Measurements from ENCODE around the gene PPP2R2D.

The PPP2R2D gene

DNA sequence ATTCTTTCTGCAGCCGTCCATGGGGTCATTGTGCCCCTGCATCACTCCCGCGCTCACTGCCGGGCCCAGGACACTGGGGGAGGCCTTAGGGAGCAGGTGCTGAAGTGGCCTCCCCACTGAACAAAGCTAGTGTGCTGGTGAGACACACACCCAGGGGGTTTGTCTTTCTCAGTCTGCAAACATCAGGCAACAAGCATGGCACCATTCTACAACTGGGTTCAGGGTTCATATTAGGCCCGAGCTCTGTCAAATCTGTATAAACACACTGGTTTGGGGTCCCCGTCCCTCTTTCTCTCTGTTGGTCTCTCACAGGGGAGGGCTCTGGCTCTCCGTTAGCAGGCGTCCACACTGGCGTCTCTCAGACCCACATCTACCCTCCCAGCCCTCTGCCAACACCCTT lies 11.1 kb upstream of the PPP2R2D start:
- no peak for DNase-seq (ENCODE audit: low read depth in 2 of 2)

DNA sequence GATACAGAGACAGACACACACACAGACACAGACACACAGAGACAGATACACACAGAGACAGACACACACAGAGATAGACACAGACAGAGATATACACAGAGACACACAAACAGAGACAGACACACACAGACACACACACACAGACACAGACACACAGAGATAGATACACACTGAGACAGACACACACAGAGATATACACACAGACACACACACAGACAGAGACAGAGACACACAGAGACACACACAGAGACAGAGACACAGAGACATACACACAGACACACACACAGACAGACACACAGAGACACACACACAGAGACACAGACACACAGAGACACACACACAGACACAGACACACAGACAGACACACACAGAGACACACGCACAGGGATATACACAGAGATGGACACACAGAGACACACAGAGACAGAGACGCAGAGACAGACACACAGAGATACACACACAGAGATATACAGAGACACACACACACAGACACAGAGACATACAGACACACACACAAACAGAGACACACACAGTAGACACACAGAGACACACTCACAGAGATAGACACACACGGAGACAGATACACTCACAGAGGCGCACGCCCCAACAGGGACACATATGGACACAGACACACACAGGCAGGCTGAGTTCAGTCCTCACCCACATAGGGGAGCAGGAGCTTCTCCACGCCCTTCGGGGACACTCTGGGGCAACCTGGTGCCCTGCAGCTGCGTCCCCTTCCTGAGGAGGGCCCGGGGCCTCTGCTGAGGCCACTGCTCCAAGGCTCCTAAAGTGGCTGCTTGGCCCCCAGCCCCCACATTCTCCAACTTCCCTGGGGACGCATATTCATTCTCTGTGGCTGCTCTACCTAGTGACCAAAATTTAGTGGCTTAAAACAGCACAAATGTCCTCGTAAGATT lies 10.3 kb upstream of the PPP2R2D start:
- DNase-seq (ENCODE audit: low read depth in 2 of 2) = no peak

DNA sequence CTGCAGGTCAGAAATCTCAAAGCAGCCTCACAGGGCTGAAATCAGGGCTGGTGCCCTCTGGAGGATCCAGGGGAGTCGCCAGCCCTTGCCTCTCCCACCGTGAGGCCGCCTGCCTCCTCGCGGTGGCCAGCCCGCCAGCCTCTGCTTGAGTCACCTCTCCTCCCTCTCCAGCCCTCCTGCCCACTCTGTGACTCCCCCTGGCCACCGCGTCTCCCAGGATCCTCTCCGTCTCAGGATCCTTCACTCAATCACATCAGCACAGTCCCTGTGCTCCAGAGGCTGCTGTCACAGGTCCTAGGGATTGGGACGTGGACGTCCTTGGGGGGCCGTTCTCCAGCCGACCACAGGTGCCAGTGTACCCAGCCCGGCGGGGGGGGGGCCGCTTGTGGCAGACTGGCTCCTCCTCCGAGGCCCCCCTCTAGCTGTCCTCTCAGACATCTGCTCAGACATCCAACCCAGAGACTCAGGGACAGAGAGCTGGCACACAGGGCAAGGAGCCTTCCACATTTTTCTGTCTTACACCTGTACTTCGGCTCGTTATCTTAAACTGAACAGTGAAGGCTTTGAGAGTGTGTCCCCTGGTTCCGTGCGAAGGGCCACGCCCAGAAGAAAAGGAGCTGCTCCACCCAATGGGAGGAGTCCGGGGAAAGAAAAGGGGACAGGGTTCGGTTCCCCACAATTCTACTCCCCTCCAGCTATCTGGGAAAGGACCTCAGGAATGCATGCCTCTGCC lies 9.4 kb upstream of the PPP2R2D start:
- DNase-seq (ENCODE audit: low read depth in 2 of 2) = no peak

DNA sequence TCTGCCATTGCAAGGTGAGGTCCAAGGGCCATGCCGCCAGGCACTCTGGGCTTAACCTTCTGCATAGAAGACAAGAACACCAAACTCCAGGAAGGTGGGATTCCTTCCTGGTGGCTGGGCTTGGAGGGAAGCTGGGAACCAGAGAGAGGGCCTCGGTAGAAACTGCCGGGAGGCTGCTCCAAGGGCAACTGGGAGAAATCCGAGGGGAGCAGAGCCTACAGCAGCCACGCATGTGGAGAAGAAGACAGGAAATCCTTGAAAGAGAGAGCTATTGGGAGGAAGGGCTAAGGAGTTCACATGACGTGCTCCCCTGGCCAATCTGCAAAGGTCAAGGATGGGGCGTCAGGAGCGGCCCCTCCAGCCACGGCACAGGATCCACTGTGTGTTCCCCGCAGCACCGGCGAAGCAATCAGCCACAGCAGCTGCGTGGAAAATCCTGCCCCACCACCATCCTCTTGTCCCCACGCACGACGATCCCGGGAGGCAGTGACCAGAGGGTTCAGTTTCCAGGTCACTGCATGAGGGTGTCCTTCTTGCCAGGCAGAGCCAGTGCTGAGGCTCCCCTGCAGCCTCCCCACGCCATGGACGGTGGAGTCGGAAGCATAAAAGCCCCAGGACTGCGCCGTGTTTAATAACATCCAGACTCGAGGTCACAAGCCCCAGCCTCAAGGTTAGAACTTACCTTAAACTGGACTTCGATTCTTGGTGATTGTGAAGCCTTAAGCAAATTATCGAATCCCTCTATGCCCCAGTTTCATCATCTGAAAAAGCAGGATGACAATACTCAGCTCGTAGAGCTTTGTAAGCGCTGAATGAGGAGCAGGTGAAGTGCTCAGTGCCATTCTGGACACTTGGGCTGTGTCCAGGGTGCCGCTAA lies 8.6 kb upstream of the PPP2R2D start:
- DNase-seq (ENCODE audit: low read depth in 2 of 2) = no peak

DNA sequence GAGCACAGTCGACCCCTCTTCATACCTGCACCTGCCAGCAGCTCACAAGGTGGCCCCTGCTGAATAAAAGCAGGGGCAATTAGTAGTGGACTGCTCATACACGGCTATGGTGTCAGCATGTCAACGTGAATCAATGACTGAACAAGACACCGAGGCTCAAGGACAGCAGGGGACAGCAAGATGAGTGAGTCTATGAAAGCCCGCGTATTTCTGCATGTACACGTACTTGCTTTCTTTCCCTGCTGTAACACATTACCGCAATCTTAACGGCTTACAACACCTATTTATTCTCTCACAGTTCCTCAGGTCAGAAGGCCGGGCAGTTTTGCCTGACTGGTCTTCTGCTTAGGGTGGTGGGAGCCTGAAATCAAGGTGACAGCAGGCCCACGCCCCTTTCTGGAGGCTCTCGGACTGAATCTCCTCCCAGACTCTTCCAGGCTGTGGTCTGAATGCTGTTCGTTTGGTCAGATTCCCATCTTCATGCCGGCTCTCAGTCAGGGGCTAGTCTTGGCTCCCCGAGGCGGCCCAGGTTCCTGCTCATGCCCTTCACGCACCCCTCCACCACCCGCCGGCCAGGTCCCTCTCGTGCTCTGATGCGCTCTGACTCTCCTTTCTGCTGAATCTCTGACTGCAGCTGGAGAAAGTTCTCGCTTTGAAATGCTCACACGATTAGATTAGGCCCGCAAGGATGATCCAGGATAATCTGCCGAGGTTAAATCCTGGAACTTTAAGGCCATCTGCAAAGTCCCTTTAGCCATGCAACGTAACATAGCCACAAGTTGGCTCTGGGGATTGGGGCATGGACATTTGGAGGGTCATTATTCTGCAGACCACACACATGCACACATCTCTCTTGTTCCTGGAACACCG lies 7.8 kb upstream of the PPP2R2D start:
- DNase-seq (ENCODE audit: low read depth in 2 of 2) = no peak

DNA sequence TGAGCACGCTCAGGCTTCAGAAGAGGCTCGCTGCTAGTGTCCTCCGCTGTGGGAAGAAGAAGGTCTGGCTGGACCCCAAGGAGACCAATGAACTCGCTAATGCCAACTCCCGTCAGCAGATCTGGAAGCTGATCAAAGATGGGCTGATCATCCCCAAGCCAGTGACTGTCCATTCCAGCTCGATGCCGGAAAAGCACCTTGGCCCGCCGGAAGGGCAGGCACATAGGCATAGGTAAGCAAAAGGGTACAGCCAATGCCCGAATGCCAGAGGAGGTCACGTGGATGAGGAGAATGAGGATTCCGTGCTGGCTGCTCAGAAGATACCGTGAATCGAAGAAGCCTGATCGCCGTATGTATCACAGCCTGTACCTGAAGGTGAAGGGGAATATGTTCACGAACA lies 5.7 kb upstream of the PPP2R2D start:
- no peak for DNase-seq (ENCODE audit: low read depth in 2 of 2)

DNA sequence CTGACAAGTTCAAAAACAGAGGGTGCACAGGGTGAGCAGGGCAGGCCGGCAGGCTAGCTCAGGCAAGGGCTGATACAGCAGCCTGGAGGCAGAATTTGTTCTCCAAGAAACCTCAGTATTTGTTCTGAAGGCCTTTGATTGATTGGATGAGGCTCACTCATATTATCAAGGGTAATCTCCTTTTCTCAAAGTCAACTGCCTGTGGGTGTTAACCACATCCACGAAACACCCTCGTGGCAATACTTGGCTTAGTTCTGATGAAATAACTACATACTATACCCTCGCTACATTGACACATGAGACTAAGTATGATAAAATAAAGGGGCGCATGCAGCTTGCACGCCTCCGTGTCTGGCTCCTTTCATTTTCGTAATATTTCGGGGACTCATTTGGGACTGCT lies 4.4 kb upstream of the PPP2R2D start:
- DNase-seq (ENCODE audit: low read depth in 2 of 2) = no peak

DNA sequence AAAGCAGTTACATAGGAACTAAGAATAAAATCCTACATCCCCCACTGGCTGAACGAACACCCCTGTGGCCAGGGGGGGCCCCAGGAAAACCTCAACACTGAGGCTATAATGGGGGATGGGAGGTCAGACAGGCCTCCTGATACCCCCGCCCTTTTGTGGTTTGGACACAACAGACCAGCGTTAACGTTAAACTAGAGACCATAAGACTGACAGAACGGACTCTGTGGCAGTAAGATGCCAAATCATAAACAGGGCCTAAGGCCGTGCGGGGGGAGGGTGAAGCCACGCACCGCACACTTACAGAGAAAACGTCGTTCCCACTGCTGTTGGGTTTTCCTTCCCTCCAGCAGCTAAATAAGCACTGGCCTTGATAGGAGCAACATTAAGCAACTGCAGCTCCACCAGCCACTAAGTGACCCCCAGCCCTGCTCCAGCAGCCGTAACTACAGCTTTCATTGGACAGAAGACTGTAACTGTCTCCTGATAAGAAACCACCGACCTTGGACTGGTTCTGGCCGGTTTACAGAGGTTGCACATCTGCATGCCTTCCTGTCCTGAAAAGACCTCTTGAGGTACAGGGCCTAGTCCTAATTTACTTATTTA lies 3.4 kb upstream of the PPP2R2D start:
- no peak for DNase-seq (ENCODE audit: low read depth in 2 of 2)

DNA sequence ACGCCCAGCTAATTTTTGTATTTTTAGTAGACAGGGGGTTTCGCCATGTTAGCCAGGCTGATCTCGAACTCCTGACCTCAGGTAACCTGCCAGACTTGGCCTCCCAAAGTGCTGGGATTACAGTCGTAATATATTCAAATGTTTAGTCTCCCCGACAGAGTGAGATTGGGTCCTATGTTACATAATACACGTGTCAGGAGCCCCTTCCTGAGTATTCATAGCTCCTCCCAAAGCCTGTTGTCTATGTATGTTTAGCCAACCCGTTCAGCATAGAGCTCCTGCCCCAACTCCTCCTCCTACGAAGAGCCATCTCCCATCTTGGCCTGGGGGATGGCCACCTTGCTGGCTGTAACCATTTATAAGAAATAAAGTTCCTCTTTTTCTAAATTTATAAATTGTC lies 2.7 kb upstream of the PPP2R2D start:
- no peak for DNase-seq (ENCODE audit: low read depth in 2 of 2)

DNA sequence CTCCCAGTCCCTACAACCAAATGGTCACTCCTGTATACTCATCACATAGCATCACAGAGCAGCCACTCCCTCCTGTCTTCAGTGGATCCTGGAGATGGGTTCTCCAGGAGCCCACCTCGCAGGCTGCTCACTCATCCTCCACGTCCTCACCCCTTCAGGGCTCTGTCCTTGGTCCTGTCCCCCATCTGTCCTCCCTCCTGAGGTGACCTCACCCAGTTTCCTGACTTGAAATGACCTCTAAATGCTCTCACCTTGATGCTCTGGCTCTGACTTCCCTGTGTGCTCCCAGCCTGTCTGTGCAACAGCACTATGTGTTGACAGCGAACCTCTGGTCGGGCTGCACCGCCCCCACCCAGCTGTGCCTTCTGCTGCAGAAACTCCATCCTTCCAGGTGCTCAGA lies 2.1 kb upstream of the PPP2R2D start:
- DNase-seq (ENCODE audit: low read depth in 2 of 2) = no peak

DNA sequence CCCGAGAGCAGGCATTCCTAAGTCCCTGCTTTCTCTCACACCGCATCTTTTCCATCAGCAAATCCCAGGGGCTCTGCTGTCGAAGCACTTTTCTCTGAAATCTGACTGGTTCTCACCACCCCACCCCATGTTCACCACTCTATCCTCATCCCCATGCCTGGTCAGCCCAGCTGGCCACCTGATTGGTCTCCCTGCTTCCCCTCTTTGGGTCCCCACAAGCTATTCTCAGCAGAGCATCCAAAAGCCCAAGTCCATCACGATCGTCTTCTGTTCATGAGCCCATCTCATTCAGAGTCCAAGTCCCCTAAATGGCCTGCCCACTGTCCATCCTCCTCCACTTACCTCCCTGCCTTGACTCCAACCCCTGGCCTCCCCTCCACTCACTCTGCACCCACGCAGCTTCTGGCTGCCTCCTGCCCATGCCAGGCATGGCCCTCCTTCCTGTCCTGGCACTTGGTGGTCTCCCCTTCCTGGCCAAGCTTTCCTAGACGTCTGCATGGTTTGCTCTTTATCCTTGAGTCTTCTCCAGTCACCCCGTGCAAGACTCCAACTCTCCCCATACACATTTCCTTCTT lies 1.6 kb upstream of the PPP2R2D start:
- no peak for DNase-seq (ENCODE audit: low read depth in 2 of 2)

DNA sequence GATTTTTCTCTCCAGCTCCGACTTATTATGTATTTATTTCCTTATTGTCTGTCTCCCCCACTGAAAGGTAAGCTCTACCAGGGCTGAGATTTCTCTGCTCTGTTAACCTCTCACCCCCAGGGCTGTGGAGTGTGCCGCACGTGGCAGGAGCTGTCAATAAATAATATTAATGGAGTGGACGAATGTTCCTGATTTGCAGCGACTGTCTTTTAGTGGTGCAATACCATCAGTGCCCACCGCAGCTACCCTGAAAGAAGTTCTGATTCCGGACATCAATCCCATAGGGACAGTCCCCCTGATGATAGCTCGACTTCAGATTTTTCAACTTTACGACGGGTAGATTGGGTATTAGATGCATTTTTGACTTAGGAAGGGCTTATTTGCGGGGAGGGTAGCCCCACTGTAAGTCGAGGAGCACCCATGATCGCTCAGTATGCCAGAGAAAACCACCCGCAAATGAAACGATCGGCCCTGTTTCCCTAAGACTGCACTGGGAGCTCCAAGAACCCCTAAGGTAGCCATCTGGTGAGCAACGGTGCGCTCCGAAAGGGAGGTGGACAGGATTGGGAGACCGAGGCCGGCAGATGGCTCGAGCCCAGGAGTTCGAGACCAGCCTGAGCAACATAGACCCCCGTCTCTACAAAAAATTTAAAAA lies 986 bp upstream of the PPP2R2D start:
- DNase-seq (ENCODE audit: low read depth in 2 of 2) = no peak

DNA sequence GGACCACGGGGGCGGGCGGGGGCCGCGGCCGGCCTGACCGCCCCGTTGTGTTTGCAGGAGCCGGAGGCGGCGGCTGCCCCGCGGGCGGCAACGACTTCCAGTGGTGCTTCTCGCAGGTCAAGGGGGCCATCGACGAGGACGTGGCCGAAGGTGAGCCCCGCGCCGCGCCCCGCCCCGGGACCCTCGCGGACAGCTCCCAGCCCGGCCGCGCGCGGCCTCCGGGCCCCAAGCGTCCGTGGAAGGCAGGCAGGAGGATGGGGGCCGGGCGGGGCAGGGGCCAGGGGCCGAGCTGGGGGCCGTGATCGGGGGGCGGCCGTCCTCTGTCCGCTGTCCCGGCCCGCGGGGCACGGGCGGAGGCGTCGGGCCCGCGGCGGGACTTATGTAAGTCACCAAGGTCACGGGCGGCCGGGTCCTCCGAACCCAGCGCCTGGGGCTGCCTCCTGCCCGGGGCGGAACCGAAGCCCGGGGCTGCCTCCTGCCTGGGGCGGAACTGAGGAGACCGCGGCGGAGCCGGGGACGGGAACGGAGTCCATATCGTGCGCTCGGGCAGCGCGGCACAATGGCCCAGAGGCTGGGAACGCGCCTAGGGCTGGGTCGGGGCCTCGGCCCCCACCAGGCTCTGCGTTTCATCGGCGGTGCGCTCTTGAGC lies 497 bp downstream of the PPP2R2D start:
- no peak for DNase-seq (ENCODE audit: low read depth in 2 of 2)

DNA sequence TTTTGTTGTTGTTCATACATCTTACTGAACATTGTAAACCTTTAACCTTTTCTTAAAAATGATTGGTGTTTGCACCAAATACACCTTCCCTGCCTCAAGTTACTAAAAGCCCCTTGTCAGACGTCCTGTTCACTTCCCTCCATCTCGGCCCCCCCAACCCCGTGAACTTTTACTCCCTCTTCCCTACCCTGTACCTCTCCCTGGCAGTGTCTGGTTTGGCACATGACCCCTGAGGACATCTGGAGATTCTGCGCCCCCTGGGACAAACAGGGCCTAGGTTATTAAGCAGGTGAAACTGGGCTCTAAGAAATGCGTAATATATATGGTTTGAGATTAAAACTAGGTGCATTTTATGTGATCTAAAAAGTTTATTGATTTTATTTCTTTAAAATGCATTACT lies 1.4 kb downstream of the PPP2R2D start:
- no peak for DNase-seq (ENCODE audit: low read depth in 2 of 2)

DNA sequence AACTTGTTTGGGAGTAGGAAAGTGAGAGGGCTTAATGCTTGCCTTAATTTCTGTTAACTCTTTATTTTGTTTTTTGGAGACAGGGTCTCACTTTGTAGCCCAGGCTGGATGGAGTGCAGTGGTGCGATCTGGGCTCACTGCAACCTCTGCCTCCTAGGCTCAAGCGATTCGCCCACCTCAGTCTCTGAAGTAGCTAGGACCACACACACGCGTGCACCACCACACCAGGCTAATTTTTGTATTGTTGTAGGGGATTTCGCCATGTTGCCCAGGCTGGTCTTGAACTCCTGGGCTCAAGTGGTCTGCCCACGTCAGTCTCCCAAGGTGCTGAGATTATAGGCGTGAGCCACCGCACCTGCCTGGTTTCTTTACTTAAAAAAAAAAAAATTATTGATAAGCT lies 1.9 kb downstream of the PPP2R2D start:
- no peak for DNase-seq (ENCODE audit: low read depth in 2 of 2)

DNA sequence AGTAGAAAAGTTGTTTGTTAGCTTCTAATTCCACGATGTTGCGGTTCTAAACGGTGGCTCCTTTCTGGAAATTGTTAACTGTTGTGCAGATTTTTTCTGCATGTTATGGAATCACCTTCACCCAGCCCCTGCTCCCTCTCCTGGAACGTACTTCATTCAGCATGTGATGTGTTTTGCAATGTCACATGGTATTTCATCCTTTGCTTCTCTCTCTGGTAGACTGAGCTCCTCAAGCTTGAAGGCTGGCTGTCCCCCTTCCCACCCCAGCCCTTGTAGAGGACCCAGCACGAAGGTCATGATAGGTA lies 4.4 kb downstream of the PPP2R2D start:
- DNase-seq (ENCODE audit: low read depth in 2 of 2) = no peak

DNA sequence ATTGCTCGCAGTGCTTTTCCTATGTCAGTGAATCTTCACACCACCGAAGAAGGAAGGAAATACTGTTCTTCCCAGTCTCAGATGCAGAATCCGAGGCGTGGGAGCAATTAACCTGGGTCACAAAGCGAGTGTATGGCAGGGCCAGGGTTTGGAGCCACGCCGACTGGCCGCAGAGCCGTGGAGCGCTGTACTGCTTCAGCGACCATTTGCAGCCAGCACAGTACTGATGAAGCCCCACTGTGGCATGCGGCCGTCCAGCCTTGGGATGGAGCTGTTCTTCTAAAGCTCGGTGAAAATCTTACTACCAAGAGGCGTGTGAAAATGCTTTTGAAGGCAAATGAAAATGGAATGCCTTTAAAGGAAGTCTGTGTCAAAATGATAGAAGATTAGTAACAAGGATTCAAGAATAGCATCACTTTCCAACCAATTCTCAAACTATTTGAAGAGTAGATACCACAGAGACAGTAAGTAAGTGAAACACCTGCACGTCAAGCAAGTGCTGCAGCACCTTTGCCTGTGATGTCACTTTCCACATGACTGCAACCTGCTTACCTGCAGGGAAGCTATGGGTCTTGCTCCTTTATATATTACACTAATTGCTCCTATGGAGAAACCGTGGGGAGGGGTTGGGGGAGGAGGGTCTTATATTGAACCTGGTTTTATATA lies 4.9 kb downstream of the PPP2R2D start:
- no peak for DNase-seq (ENCODE audit: low read depth in 2 of 2)

DNA sequence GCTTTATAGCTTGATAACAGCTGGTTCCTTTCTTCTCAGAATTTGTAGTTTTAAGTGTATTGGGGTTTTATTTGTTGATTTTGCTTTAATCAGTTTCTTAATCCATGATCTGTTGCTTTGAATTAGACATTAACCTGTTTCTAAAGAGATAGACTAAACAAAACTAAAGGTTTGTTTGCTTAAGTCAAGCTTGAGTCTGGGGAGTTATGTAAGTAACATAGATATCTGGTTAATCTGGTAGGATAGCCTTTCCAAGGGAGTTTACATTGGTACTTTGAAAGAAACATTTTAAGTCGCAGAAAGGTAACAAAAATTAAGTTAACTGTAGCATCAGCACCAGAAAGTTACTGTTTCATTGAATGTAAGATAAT lies 5.4 kb downstream of the PPP2R2D start:
- DNase-seq (ENCODE audit: low read depth in 2 of 2) = no peak

DNA sequence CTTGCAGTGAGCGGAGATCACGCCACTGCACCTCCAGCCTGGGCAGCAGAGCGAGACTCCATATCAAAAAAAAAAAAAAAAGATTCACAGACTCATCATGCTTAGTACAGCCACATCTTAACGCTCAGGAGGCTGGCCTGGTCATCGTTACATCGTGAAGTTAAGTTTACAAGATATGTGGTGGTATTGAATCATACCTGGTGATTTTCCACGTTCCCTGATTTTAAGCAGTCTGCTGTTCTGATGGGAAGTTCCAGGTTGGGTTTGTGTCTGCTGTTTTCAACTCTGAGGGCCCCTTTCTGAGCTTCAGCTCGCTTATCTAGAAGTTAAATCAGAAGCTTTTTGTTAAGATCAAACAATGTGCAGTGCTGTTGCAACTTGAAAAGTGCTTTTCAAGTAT lies 6.9 kb downstream of the PPP2R2D start:
- no peak for DNase-seq (ENCODE audit: low read depth in 2 of 2)
